Measurements from ENCODE around the gene TMEM239. TPM values are rescaled to one million over a fixed set of nuclear protein-coding genes. Genes with fewer than 3 reads are reported as not detected.

TMEM239 gene
- total and polyA plus RNA-seq, 2 of the 8 experiments (the other 6 are each of a cell fraction or from before 2014, with no cell fraction given): not detected

GRCh38 chr20:2798095-2798805 lies 17.9 kb upstream of the TMEM239 start:
- Histone ChIP-seq H3K27me3 (replicated peaks in 1 of 4; ENCODE audit: control insufficient read depth in 3 of 4, extremely low read depth in 1 of 4, insufficient read depth in 3 of 4, low read length in 3 of 4) (peaks cover 7 to 24% (median 24%) of the 10 kb centered on the region in 4 experiments), H3K23me2 (ENCODE audit: low read depth, low read length) (peaks cover 13% of the 10 kb centered on the region), H3K4ac (replicated peaks; ENCODE audit: insufficient read length, low read depth, low read length) (no peak overlapping the region), H2BK20ac (ENCODE audit: low read length) (no peak overlapping the region), H4K8ac (ENCODE audit: extremely low read depth, insufficient read depth, low read length) (no peak overlapping the region), H4K91ac (replicated peaks; ENCODE audit: insufficient read length, low read length) (no peak overlapping the region), H3K9me3 (ENCODE audit: insufficient read depth in 2 of 2, low read depth in 1 of 2, low read length in 1 of 2) (no peaks in the 10 kb centered on the region), H2BK12ac (ENCODE audit: low read depth, low read length) (no peak overlapping the region), H2BK5ac (ENCODE audit: low read depth, low read length) (no peak overlapping the region), H3K79me1 (ENCODE audit: low read depth, low read length) (no peaks in the 10 kb centered on the region; the same call in 1 of the 2 replicates), H3K9ac (replicated peaks in 1 of 4; ENCODE audit: extremely low read depth in 1 of 4, low read depth in 3 of 4, low read length in 3 of 4) (no peak overlapping the region), H3K36me3 (ENCODE audit: control insufficient read depth in 2 of 4, insufficient read depth in 4 of 4, low read length in 3 of 4) (peaks cover 11 to 35% (median 20%) of the 10 kb centered on the region in 4 experiments; a peak in 6 of 8 replicates), H3K18ac (ENCODE audit: extremely low read depth, low read length) (no peak overlapping the region), H2BK120ac (replicated peaks; ENCODE audit: low read depth, low read length) (no peak overlapping the region), H3K27ac (ENCODE audit: low read depth, low read length) (no peak overlapping the region), H2AFZ (ENCODE audit: low read length) (no peak overlapping the region), H3K4me3 (ENCODE audit: extremely low read depth in 1 of 4, insufficient read depth in 2 of 4, low read depth in 3 of 4, low read length in 4 of 4) (no peak overlapping the region), H2BK15ac (ENCODE audit: low read length) (no peak overlapping the region), H3K4me1 (replicated peaks in 1 of 4; ENCODE audit: control insufficient read depth in 3 of 4, insufficient read depth in 4 of 4, low read length in 3 of 4) (peaks cover 0 to 21% (median 6%) of the 10 kb centered on the region in 4 experiments; a peak in 6 of 7 replicates), H4K5ac (ENCODE audit: insufficient read length, low read depth, low read length) (no peak overlapping the region), H3K79me2 (ENCODE audit: control insufficient read depth in 1 of 2, insufficient read depth in 2 of 2, low read length in 2 of 2) (no peaks in the 10 kb centered on the region), H3K23ac (ENCODE audit: insufficient read length) (no peak overlapping the region), H3K4me2 (ENCODE audit: insufficient read depth in 1 of 2, low read depth in 2 of 2, low read length in 2 of 2) (no peak overlapping the region), H3K14ac (ENCODE audit: insufficient read length) (no peak overlapping the region), H3K56ac (replicated peaks; ENCODE audit: insufficient read length, low read depth, low read length) (no peak overlapping the region), H2AK5ac (ENCODE audit: low read depth, low read length) (no peak overlapping the region), H4K20me1 (replicated peaks in 1 of 2; ENCODE audit: control insufficient read depth in 1 of 2, insufficient read depth in 2 of 2, low read length in 2 of 2) (peaks cover 0 to 12% of the 10 kb centered on the region in 2 experiments)
- no peak for DNase-seq (ENCODE audit: low read depth in 1 of 2, low spot score in 2 of 2)
- no peak for TF ChIP-seq JUN (IDR thresholded peaks at IDR 0.05; ENCODE audit: low read depth, low read length)
- no peak for TF ChIP-seq CBX8 (IDR thresholded peaks at IDR 0.05; ENCODE audit: borderline replicate concordance, low read depth, low read length)
- TF ChIP-seq TAF7 (optimal IDR thresholded peaks at IDR 0.05; ENCODE audit: borderline replicate concordance, low read depth, low read length): no peak
- TF ChIP-seq TCF12 (IDR thresholded peaks at IDR 0.05; ENCODE audit: low read depth, low read length): no peak
- TF ChIP-seq HDAC2 (IDR thresholded peaks at IDR 0.05; ENCODE audit: borderline replicate concordance in 1 of 2, low read depth in 2 of 2, low read length in 2 of 2): no peak
- TF ChIP-seq SRF (IDR thresholded peaks at IDR 0.05; ENCODE audit: low read depth, low read length): no peak
- TF ChIP-seq CREB1 (IDR thresholded peaks at IDR 0.05): no peak
- POLR2A ChIA-PET (ENCODE audit: partially characterized antibody): interaction anchor here (1.1 to 2.3 kb wide), 2 partner anchors 9 to 24 kb away, joined by 3 to 14 read pairs; no protein-coding TSS in a partner anchor
- CTCF ChIA-PET (ENCODE audit: partially characterized antibody): interaction anchor here (0.6 to 1.8 kb wide), 10 partner anchors 12 to 203 kb away, joined by 3 to 7 read pairs (median 4); partner anchors contain the start of gene C20orf141
- 90% methylated on average over 12 of the region's 19 CpGs; no CpG with 5 or more reads in 1 of the 2 experiments for WGBS, 2 experiments (ENCODE audit: extremely low coverage in 1 of 2, insufficient coverage in 1 of 2, insufficient read length in 1 of 2, insufficient replicate concordance in 2 of 2, low coverage in 1 of 2, low lambda C conversion rate in 2 of 2, missing lambda C conversion rate in 1 of 2)
- FAIRE-seq: no peak

Data from H1 (cell line).